Measurements from ENCODE around the gene SPTBN4.

Gene SPTBN4

DNA sequence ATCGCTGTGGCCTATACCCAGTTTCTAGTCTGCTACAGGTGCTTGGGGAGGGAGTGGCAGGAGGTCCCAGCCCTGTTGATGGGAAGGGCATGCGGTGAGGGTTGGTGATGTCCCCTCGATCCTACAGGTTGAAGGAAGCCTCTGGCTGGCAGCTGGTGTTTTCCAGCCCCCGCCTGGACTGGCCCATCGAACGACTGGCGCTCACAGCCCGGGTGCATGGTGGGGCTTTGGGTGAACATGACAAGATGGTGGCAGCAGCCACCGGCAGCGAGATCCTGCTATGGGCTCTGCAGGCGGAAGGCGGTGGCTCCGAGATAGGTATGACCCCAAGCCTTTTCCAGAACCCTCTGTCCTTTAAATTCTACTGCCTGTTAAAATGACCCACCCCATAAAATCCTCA lies 113.8 kb downstream of the SPTBN4 start:
- TF ChIP-seq, protein P1, sequence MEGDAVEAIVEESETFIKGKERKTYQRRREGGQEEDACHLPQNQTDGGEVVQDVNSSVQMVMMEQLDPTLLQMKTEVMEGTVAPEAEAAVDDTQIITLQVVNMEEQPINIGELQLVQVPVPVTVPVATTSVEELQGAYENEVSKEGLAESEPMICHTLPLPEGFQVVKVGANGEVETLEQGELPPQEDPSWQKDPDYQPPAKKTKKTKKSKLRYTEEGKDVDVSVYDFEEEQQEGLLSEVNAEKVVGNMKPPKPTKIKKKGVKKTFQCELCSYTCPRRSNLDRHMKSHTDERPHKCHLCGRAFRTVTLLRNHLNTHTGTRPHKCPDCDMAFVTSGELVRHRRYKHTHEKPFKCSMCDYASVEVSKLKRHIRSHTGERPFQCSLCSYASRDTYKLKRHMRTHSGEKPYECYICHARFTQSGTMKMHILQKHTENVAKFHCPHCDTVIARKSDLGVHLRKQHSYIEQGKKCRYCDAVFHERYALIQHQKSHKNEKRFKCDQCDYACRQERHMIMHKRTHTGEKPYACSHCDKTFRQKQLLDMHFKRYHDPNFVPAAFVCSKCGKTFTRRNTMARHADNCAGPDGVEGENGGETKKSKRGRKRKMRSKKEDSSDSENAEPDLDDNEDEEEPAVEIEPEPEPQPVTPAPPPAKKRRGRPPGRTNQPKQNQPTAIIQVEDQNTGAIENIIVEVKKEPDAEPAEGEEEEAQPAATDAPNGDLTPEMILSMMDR (conservative IDR thresholded peaks at IDR 0.05; ENCODE audit: low read depth, low read length) = no peak
- no peak for DNase-seq (ENCODE audit: low read depth)
- H3K4me3 ChIP-seq (ENCODE audit: low read length) = no peak overlapping the region

- DNase-seq (ENCODE audit: low read depth) = no peak
- H3K4me3 ChIP-seq (ENCODE audit: low read length) = no peak overlapping the region
- TF ChIP-seq, protein P1 (conservative IDR thresholded peaks at IDR 0.05; ENCODE audit: low read depth, low read length) = no peak
These were observed 114.7 kb downstream of the SPTBN4 start for GRCh38 chr19:40581531-40581930.

DNA sequence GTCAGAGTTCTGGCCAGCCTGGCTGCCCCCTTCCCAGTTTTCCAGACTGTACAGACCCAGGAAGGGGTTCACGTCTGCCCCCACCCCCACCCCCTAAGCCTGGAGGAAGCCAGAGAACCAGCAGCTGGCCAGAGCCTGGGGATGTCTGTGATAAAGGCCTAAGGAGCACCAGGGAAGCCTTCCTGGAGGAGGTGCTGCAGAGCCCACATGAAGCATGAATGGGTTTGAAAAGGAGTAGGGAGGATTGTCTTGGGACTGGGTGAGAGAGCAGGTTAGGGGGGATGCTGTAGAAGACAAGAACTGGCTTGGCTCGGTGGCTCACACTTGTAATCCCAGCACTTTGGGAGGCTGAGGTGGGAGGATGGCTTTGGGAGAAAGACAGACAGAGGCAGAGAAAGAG lies 115.7 kb downstream of the SPTBN4 start:
- no peak overlapping the region for H3K4me3 ChIP-seq (ENCODE audit: low read length)
- TF ChIP-seq, protein P1 (conservative IDR thresholded peaks at IDR 0.05; ENCODE audit: low read depth, low read length) = no peak
- DNase-seq (ENCODE audit: low read depth) = no peak

GRCh38 chr19:40583283-40583682 lies 116.5 kb downstream of the SPTBN4 start:
- no peak overlapping the region for H3K4me3 ChIP-seq (ENCODE audit: low read length)
- DNase-seq (ENCODE audit: low read depth) = no peak
- TF ChIP-seq, protein P1 (conservative IDR thresholded peaks at IDR 0.05; ENCODE audit: low read depth, low read length) = no peak

DNA sequence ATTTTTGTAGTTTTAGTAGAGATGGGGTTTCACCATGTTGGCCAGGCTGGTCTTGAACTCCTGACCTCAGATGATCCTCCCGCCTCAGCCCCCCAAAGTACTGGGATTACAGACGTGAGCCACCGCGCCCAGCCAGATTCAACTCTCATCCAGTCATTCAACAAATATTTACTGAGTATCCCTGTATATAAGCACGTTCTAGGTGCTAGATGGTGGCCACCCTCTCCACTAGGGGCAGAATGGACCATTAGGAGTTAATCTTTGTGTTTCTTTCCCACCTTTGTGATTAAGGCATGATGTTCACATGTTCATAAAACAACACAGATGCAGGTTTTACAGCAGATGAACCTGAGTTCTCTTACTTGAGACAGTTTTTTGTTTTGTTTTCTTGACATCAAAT lies 117.2 kb downstream of the SPTBN4 start:
- DNase-seq (ENCODE audit: low read depth) = no peak
- no peak overlapping the region for H3K4me3 ChIP-seq (ENCODE audit: low read length)
- TF ChIP-seq, protein P1 (conservative IDR thresholded peaks at IDR 0.05; ENCODE audit: low read depth, low read length) = peak; percentile 57

DNA sequence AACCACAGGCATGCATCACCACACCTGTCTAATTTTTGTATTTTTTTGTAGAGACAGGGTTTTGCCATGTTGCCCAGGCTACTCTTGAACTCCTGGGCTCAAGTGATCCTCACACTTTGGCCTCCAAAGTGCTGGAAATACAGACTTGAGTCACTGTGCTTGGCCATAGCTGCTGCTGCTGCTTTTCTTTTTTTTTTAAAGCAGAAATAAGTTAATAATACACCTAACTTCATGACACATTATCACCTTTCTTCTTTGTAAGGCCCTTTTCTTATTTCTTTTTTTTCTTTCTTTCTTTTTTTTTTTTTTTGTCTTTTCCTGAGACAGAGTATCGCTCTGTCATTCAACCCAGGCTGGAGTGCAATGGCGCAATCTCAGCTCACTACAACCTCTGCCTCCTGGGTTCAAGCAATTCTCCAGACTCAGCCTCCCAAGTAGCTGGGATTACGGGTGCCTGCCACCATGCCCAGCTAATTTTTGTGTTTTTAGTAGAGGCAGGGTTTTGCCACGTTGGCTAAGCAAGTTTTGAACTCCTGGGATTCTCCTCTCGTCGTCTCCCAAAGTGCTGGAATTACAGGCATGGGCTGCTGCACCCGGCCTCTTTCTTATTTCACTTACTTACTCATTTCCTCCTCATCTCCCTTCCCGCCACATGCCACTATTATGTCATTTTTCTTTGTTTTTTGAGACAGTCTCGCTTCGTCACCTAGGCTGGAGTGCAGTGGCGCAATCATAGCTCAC lies 118.6 kb downstream of the SPTBN4 start:
- TF ChIP-seq, protein P1 (conservative IDR thresholded peaks at IDR 0.05; ENCODE audit: low read depth, low read length) = no peak
- no peak for DNase-seq (ENCODE audit: low read depth)
- H3K4me3 ChIP-seq (ENCODE audit: low read length) = no peak overlapping the region

DNA sequence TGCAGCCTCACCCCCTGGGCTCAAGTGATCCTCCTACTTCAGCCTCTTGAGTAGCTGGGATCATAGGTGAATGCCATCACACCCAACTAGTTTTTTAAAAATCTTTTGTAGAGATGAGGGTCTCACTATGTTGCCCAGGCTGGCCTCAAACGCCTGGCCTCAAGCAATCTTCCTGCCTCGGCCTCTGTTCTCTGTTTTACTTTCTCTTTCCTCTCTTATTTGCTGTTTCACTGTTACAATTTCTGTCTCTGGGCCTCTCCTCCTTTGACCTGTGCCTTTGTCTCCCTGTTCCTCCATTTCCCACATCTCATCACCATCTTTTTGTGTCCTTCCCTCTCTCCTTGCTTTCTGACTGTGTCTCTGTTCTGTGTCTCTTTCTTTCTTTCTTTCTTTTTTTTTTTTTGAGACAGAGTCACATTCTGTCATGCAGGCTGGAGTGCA lies 119.2 kb downstream of the SPTBN4 start:
- TF ChIP-seq, protein P1 (conservative IDR thresholded peaks at IDR 0.05; ENCODE audit: low read depth, low read length) = no peak
- DNase-seq (ENCODE audit: low read depth) = no peak
- no peak overlapping the region for H3K4me3 ChIP-seq (ENCODE audit: low read length)

All from retinal pigment epithelial cell (primary cell).